Ectodermal cell (in vitro differentiated cells): ENCODE measurements around the gene PLEKHA6.

Source experiments
- H3K27ac ChIP-seq: 2 replicates; pipeline ENCODE4 v1.7.0; 2013; ENCODE audit warnings: mild to moderate bottlenecking, low read depth, low read length; ENCODE audit not compliant: insufficient read depth, poor library complexity, severe bottlenecking
- H3K27me3 ChIP-seq: 2 replicates; pipeline ENCODE4 v1.7.0; 2013; ENCODE audit warnings: mild to moderate bottlenecking, low read length; ENCODE audit not compliant: insufficient read depth, control insufficient read depth, poor library complexity, severe bottlenecking
- H3K36me3 ChIP-seq: one replicate; pipeline ENCODE4 v1.7.0; 2013; ENCODE audit warnings: low read length; ENCODE audit not compliant: control insufficient read depth, insufficient read depth
- H3K4me1 ChIP-seq: one replicate; pipeline ENCODE4 v1.7.0; 2013; ENCODE audit warnings: low read length; ENCODE audit not compliant: control insufficient read depth, insufficient read depth
- H3K4me3 ChIP-seq: 2 replicates; pipeline ENCODE4 v1.7.0; 2013; ENCODE audit warnings: low read depth, low read length, control low read depth; ENCODE audit not compliant: insufficient read depth
- H3K9me3 ChIP-seq: 2 replicates; pipeline ENCODE4 v1.7.0; 2013; ENCODE audit warnings: mild to moderate bottlenecking, low read length, moderate library complexity; ENCODE audit not compliant: control insufficient read depth
- WGBS, 2 experiments: methylation state at CpG; one replicate each; pipeline ENCODE4 v1.1.7; 2013; ENCODE audit warnings: missing lambda C conversion rate in 2 of 2; 5-methylcytosine and 5-hydroxymethylcytosine counted together

The PLEKHA6 gene

GRCh38 chr1:204204944-204205343 is 154.8 kb downstream of the PLEKHA6 start:
- 88% methylated on average over 2 of the region's 2 CpGs; no CpG with 5 or more reads in 1 of the 2 experiments for WGBS, 2 experiments
- Histone ChIP-seq H3K4me1 (no peaks in the 10 kb centered on the region), H3K4me3 (no peak overlapping the region), H3K9me3 (no peaks in the 10 kb centered on the region), H3K27me3 (peaks cover 13% of the 10 kb centered on the region), H3K27ac (no peak overlapping the region), H3K36me3 (no peaks in the 10 kb centered on the region)

- no peaks in the 10 kb centered on the region for H3K4me1 ChIP-seq
- WGBS, 2 experiments = 87 to 90% methylated on average over 5 of the region's 5 CpGs
- H3K4me3 ChIP-seq = no peak overlapping the region
- H3K36me3 ChIP-seq = no peaks in the 10 kb centered on the region
- peaks cover 13% of the 10 kb centered on the region for H3K27me3 ChIP-seq
- H3K27ac ChIP-seq = no peak overlapping the region
- no peaks in the 10 kb centered on the region for H3K9me3 ChIP-seq
Observed at GRCh38 chr1:204203206-204203767, 156.4 kb downstream of the PLEKHA6 start.

GRCh38 chr1:204202481-204202880 is 157.2 kb downstream of the PLEKHA6 start:
- H3K9me3 ChIP-seq = no peaks in the 10 kb centered on the region
- no peak overlapping the region for H3K27ac ChIP-seq
- no peaks in the 10 kb centered on the region for H3K4me1 ChIP-seq
- 92 to 94% methylated on average over 4 of the region's 4 CpGs for WGBS, 2 experiments
- H3K36me3 ChIP-seq = no peaks in the 10 kb centered on the region
- peaks cover 11% of the 10 kb centered on the region for H3K27me3 ChIP-seq
- H3K4me3 ChIP-seq = no peak overlapping the region

GRCh38 chr1:204201348-204202040 is 158.2 kb downstream of the PLEKHA6 start:
- Histone ChIP-seq H3K4me1 (no peaks in the 10 kb centered on the region), H3K4me3 (no peak overlapping the region), H3K9me3 (no peaks in the 10 kb centered on the region), H3K27ac (no peak overlapping the region), H3K27me3 (peaks cover 4% of the 10 kb centered on the region), H3K36me3 (no peaks in the 10 kb centered on the region)
- 90 to 93% methylated on average over 12 of the region's 12 CpGs for WGBS, 2 experiments

GRCh38 chr1:204199579-204199978 is 160.2 kb downstream of the PLEKHA6 start:
- no peaks in the 10 kb centered on the region for H3K4me1 ChIP-seq
- H3K27me3 ChIP-seq = peaks cover 4% of the 10 kb centered on the region
- 95% methylated on average over 9 of the region's 9 CpGs for WGBS, 2 experiments
- no peak overlapping the region for H3K4me3 ChIP-seq
- H3K27ac ChIP-seq = no peak overlapping the region
- no peaks in the 10 kb centered on the region for H3K36me3 ChIP-seq
- no peaks in the 10 kb centered on the region for H3K9me3 ChIP-seq

GRCh38 chr1:204198348-204199340 is 161.1 kb downstream of the PLEKHA6 start:
- Histone ChIP-seq H3K4me1 (no peaks in the 10 kb centered on the region), H3K36me3 (no peaks in the 10 kb centered on the region), H3K9me3 (no peaks in the 10 kb centered on the region), H3K27me3 (peaks cover 4% of the 10 kb centered on the region), H3K4me3 (no peak overlapping the region), H3K27ac (no peak overlapping the region)
- WGBS, 2 experiments = 74 to 82% methylated on average over 18 of the region's 18 CpGs

- Histone ChIP-seq H3K36me3 (no peaks in the 10 kb centered on the region), H3K27ac (no peak overlapping the region), H3K4me1 (no peaks in the 10 kb centered on the region), H3K4me3 (no peak overlapping the region), H3K27me3 (peaks cover 6% of the 10 kb centered on the region), H3K9me3 (no peaks in the 10 kb centered on the region)
- 89 to 93% methylated on average over 5 of the region's 5 CpGs for WGBS, 2 experiments
Observed at GRCh38 chr1:204197068-204197467, 162.7 kb downstream of the PLEKHA6 start.

GRCh38 chr1:204196068-204196795 is 163.5 kb downstream of the PLEKHA6 start, which contains the start of gene KISS1:
TSS of gene KISS1 (minus strand) at chr1:204196491. CDS start at chr1:204192876, 3,615 bp downstream.
- Histone ChIP-seq H3K4me3 (no peak within 1 kb of the TSS), H3K27ac (no peak within 1 kb of the TSS), H3K36me3 (no peaks in the 10 kb centered on the region), H3K4me1 (no peaks in the 10 kb centered on the region), H3K27me3 (peaks cover 13% of the 10 kb centered on the region), H3K9me3 (no peaks in the 10 kb centered on the region)
- 70 to 71% methylated on average over 18 of the region's 18 CpGs for WGBS, 2 experiments

GRCh38 chr1:204194771-204195170 is 165.0 kb downstream of the PLEKHA6 start:
- no peaks in the 10 kb centered on the region for H3K36me3 ChIP-seq
- no peak overlapping the region for H3K27ac ChIP-seq
- H3K4me3 ChIP-seq = no peak overlapping the region
- WGBS, 2 experiments = 78 to 88% methylated on average over 7 of the region's 7 CpGs
- peaks cover 27% of the 10 kb centered on the region for H3K27me3 ChIP-seq
- no peaks in the 10 kb centered on the region for H3K9me3 ChIP-seq
- H3K4me1 ChIP-seq = no peaks in the 10 kb centered on the region
